Endodermal cell (in vitro differentiated cells): ENCODE results near the gene IGFBP2. TPM values are rescaled to one million over a fixed set of nuclear protein-coding genes. Genes with fewer than 3 reads are reported as not detected.
A peak's percentile ranks its signal among the peaks of the same experiment; 100 is the strongest.

Experiments used
- DNase-seq: peaks from one replicate; pipeline ENCODE4 v3.0.0-alpha.2; 2017
- H3K27ac ChIP-seq: 2 replicates; pipeline ENCODE4 v1.5.1; 2013; ENCODE audit warnings: mild to moderate bottlenecking, low read depth, low read length, moderate library complexity
- H3K27me3 ChIP-seq: 2 replicates; pipeline ENCODE4 v1.6.1; 2013; ENCODE audit warnings: mild to moderate bottlenecking, low read length, moderate library complexity; ENCODE audit not compliant: insufficient read depth, control insufficient read depth, poor library complexity, severe bottlenecking
- H3K36me3 ChIP-seq: 2 replicates; pipeline ENCODE4 v1.7.0; 2013; ENCODE audit warnings: mild to moderate bottlenecking, low read length, moderate library complexity; ENCODE audit not compliant: control insufficient read depth, insufficient read depth
- H3K4me1 ChIP-seq: one replicate; pipeline ENCODE4 v1.7.0; 2013; ENCODE audit warnings: low read length; ENCODE audit not compliant: control insufficient read depth, insufficient read depth
- H3K4me3 ChIP-seq: 2 replicates; pipeline ENCODE4 v1.5.1; 2013; ENCODE audit warnings: mild to moderate bottlenecking, low read length, moderate library complexity
- H3K9ac ChIP-seq: 2 replicates; pipeline ENCODE4 v1.6.1; 2013; ENCODE audit warnings: mild to moderate bottlenecking, low read length, moderate library complexity; ENCODE audit not compliant: poor library complexity, severe bottlenecking; ENCODE audit errors: extremely low read depth
- H3K9me3 ChIP-seq: 2 replicates; pipeline ENCODE4 v1.6.1; 2013; ENCODE audit warnings: mild to moderate bottlenecking, low read length, moderate library complexity; ENCODE audit not compliant: control insufficient read depth
- H3K27ac Mint-ChIP-seq: 2 replicates; pipeline ENCODE4 v1.8.0; 2020; ENCODE audit warnings: mixed read lengths
- H3K27me3 Mint-ChIP-seq: 2 replicates; pipeline ENCODE4 v1.8.0; 2021; ENCODE audit warnings: mild to moderate bottlenecking, mixed read lengths; ENCODE audit not compliant: insufficient read depth
- H3K36me3 Mint-ChIP-seq: 2 replicates; pipeline ENCODE4 v1.8.0; 2020; ENCODE audit warnings: low read depth, mixed read lengths
- H3K4me1 Mint-ChIP-seq: 2 replicates; pipeline ENCODE4 v1.8.0; 2020; ENCODE audit warnings: mixed read lengths
- H3K4me3 Mint-ChIP-seq: 2 replicates; pipeline ENCODE4 v1.8.0; 2020; ENCODE audit warnings: mild to moderate bottlenecking, moderate library complexity, mixed read lengths
- H3K9me3 Mint-ChIP-seq: 2 replicates; pipeline ENCODE4 v1.8.0; 2020; ENCODE audit warnings: mild to moderate bottlenecking, mixed read lengths
- WGBS, 2 experiments: methylation state at CpG; one replicate each; pipeline versions ENCODE4 v1.1.5 to v1.1.7; 2013; ENCODE audit warnings: missing lambda C conversion rate in 2 of 2, mixed read lengths in 1 of 2; ENCODE audit not compliant: insufficient coverage in 1 of 2, insufficient read length in 1 of 2; 5-methylcytosine and 5-hydroxymethylcytosine counted together
- long read RNA-seq, 4 experiments: library from polyadenylated mRNA in 2 of 4; library from RNA in 1 of 4; library from capped mRNA in 1 of 4; stranded (forward) in 3 of 4; unstranded in 1 of 4; transcript quantifications; one replicate each; pipeline ENCODE4 v2.0.0, GENCODE V29; 2020 to 2021; ENCODE audit warnings: inconsistent platforms in 1 of 4
- polyA plus RNA-seq, 2 experiments: library from polyadenylated mRNA; stranded (reverse); fragments of 50-300 nt; gene quantifications; one replicate each; pipeline ENCODE4 v1.2.3, GENCODE V29; 2013
- total RNA-seq, 2 donors: library from RNA; stranded (reverse); fragmentation: NEBNext Ultra II Directional in 1 of 2; extraction: Animal tissue kit (Norgen Biotek cat#: 25700) in 1 of 2; gene quantifications; 2 replicates in 1 of 2; 3 replicates in 1 of 2; pipeline ENCODE4 v1.2.1, GENCODE V29; 2021
- TF ChIP-seq, protein P1 (sequence below): fragments of 200-600 bp; sonication (generic); conservative IDR thresholded peaks from 2 replicates; pipeline ENCODE4 v1.5.0; 2021; ENCODE audit warnings: antibody characterized with exemption, mild to moderate bottlenecking

IGFBP2 gene
- 100 to 1,000 TPM in 1 of 2 donors, 10 to 100 TPM in 1; 80.8 to 313 TPM for total RNA-seq
- polyA plus RNA-seq (2013, experiment 1 of 2): 698 TPM
- polyA plus RNA-seq (2013, experiment 2 of 2): 702 TPM
- long read RNA-seq, experiment 1, full-length matches to known transcripts: 220 of 323 reads
- long read RNA-seq, experiment 1, partial matches to known transcripts: 66 of 323 reads
- long read RNA-seq, experiment 1, other reads (novel, unspliced or antisense): 37 of 323 reads
- long read RNA-seq, experiment 2, full-length matches to known transcripts: 1,132 of 1,157 reads
- long read RNA-seq, experiment 2, partial matches to known transcripts: 7 of 1,157 reads
- long read RNA-seq, experiment 2, other reads (novel, unspliced or antisense): 18 of 1,157 reads
- long read RNA-seq, experiment 3: 0 reads
- long read RNA-seq, experiment 4, partial matches to known transcripts: 4 of 4 reads
- long read RNA-seq, experiment 4, other reads (novel, unspliced or antisense): 0 of 4 reads

DNA sequence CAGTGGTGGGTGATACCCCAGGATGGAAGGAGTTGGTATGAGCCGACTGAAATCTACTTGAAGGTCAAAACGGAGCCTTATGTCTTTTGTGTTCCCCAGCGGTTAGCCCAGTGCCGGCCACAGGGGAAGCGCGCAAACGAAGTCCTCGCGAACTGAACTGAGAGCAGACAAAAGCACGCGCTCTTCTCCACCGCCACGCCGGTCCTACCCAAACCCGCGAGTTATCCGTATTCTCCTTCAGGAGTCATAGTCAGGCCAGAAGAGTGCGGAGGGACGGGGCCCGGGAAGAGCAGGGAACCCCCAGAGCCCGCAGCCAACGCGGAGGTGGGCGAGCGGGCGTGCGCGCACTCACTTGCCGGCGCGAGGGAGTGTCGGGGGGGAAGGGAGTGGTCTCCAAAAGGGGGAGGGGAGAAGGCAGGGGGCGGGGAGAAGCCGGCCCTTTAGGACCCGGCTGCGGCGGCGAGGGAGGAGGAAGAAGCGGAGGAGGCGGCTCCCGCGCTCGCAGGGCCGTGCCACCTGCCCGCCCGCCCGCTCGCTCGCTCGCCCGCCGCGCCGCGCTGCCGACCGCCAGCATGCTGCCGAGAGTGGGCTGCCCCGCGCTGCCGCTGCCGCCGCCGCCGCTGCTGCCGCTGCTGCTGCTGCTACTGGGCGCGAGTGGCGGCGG, at the start of gene IGFBP2:
Gene IGFBP2 (plus strand): TSS at position 469 of the 664 bp plus-strand sequence. CDS start 104 bp downstream, at position 573.
- 0 to 1% methylated on average over 26 to 70 of the region's 70 CpGs for WGBS, 2 experiments

DNA sequence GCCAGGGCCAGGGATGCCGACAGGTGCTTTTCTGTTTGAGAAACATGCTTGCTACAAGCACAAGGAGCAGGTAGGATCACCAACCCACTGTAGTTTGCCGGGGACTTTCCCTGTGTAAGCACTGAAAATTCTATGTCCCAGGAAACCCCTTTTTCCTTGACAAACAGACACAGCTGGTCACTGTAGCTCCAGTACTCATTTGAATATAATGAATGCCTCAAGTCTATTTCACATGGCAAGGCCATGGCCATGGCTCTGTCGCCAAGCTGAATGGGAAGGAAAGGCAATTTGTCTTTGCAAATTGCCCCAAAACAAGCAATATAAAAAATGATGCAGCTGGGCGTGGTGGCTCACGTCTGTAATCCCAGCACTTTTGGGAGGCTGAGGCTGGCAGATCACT, 49.6 kb upstream of the IGFBP2 start:
- Mint-ChIP-seq H3K4me3 (no peak overlapping the region), H3K9me3 (peaks cover 3% of the 10 kb centered on the region), H3K36me3 (no peaks in the 10 kb centered on the region), H3K27ac (no peak overlapping the region), H3K4me1 (peaks cover 5% of the 10 kb centered on the region), H3K27me3 (no peaks in the 10 kb centered on the region)
- H3K27me3 ChIP-seq: no peaks in the 10 kb centered on the region
- no peak overlapping the region for H3K27ac ChIP-seq
- H3K9me3 ChIP-seq: no peaks in the 10 kb centered on the region
- no peaks in the 10 kb centered on the region for H3K4me1 ChIP-seq
- no peak overlapping the region for H3K4me3 ChIP-seq
- H3K36me3 ChIP-seq: no peaks in the 10 kb centered on the region
- WGBS, 2 experiments: 91 to 94% methylated on average over 5 of the region's 5 CpGs
- no peak for DNase-seq
- no peak overlapping the region for H3K9ac ChIP-seq
- TF ChIP-seq, protein P1, sequence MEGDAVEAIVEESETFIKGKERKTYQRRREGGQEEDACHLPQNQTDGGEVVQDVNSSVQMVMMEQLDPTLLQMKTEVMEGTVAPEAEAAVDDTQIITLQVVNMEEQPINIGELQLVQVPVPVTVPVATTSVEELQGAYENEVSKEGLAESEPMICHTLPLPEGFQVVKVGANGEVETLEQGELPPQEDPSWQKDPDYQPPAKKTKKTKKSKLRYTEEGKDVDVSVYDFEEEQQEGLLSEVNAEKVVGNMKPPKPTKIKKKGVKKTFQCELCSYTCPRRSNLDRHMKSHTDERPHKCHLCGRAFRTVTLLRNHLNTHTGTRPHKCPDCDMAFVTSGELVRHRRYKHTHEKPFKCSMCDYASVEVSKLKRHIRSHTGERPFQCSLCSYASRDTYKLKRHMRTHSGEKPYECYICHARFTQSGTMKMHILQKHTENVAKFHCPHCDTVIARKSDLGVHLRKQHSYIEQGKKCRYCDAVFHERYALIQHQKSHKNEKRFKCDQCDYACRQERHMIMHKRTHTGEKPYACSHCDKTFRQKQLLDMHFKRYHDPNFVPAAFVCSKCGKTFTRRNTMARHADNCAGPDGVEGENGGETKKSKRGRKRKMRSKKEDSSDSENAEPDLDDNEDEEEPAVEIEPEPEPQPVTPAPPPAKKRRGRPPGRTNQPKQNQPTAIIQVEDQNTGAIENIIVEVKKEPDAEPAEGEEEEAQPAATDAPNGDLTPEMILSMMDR: no peak

More for the DNA sequence above, at the start of gene IGFBP2:
- Histone ChIP-seq H3K36me3 (no peaks in the 10 kb centered on the region), H3K9ac (peak within 1 kb of the TSS; percentile 57), H3K9me3 (no peaks in the 10 kb centered on the region), H3K27me3 (peaks cover 7% of the 10 kb centered on the region), H3K4me1 (peaks cover 12% of the 10 kb centered on the region), H3K27ac (peak within 1 kb of the TSS; percentile 93), H3K4me3 (peak within 1 kb of the TSS; percentile 91)
- DNase-seq: peak; percentile 94
- Mint-ChIP-seq H3K9me3 (no peaks in the 10 kb centered on the region), H3K27ac (peak within 1 kb of the TSS; percentile 96), H3K4me3 (peak within 1 kb of the TSS; percentile 89), H3K36me3 (no peaks in the 10 kb centered on the region), H3K4me1 (peaks cover 46% of the 10 kb centered on the region), H3K27me3 (peaks cover 49% of the 10 kb centered on the region)
- TF ChIP-seq, protein P1: peak; percentile 23

DNA sequence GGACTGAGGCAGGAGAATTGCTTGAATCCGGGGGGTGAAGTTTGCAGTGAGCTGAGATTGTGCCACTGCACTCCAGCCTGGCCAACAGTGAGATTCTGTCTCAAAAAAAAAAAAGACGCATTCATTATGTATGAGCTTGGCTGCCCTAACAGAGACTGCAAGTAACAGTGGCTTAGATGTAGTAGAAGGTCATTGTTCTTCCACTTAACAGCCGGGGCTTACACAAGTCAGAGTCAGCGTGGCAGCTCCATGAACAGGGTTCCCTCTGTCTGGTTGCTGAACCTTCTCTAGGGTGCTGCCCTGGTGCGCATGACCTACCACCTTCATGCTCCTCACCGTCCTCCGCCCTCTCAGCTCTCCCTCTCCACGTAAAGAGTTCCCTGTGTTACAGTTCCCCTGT, 49.1 kb upstream of the IGFBP2 start:
- no peaks in the 10 kb centered on the region for H3K27me3 Mint-ChIP-seq
- DNase-seq: no peak
- TF ChIP-seq, protein P1: no peak
- no peak overlapping the region for H3K4me3 Mint-ChIP-seq
- no peaks in the 10 kb centered on the region for H3K36me3 Mint-ChIP-seq
- Histone ChIP-seq H3K9ac (no peak overlapping the region), H3K4me1 (no peaks in the 10 kb centered on the region), H3K27ac (no peak overlapping the region), H3K27me3 (no peaks in the 10 kb centered on the region), H3K9me3 (no peaks in the 10 kb centered on the region), H3K36me3 (no peaks in the 10 kb centered on the region), H3K4me3 (no peak overlapping the region)
- WGBS, 2 experiments: 87 to 93% methylated on average over 4 to 8 of the region's 8 CpGs
- H3K27ac Mint-ChIP-seq: no peak overlapping the region
- H3K9me3 Mint-ChIP-seq: peaks cover 3% of the 10 kb centered on the region
- peaks cover 5% of the 10 kb centered on the region for H3K4me1 Mint-ChIP-seq
